Forelimb muscle (tissue), 1 donor: ENCODE measurements around the gene MYO18B. TPM values are rescaled to one million over a fixed set of nuclear protein-coding genes. Genes with fewer than 3 reads are reported as not detected.
"Not testable (repeated sequence)": the region's sequence is repeated elsewhere in the genome, so short reads cannot be mapped to it uniquely, and the experiment has no call there.

Experiments used
- DNase-seq: peaks from one replicate; pipeline ENCODE4 v3.0.0-alpha.2; 2013; ENCODE audit warnings: low read depth
- polyA plus RNA-seq: library from polyadenylated mRNA; unstranded; fragments of 120-200 nt; gene quantifications from one replicate; pipeline ENCODE4 v1.2.1, GENCODE V29; 2013; ENCODE audit not compliant: insufficient read length

Gene MYO18B
- polyA plus RNA-seq, 1 donor, result 117 TPM

DNA sequence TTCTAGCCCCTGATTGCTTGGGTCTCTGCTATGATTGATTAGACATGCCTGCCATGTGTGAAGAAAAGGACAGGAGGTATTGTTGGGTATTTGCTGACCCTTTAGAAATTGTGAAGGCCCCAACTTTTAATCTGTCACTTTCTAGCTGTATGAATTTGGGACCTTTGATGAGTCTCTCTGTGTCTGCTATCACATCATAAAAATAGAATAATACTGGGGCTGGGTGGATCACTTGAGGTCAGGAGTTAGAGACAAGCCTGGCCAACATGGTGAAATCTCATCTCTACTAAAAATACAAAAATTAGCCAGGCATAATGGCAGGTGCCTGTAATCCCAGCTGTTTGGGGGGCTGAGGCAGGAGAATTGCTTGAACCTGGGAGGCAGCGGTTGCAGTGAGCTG is 242.9 kb downstream of the MYO18B start:
- DNase-seq, result not testable (repeated sequence)

GRCh38 chr22:25987948-25988347 is 246.0 kb downstream of the MYO18B start:
- no peak for DNase-seq

- no peak for DNase-seq
These were observed 249.0 kb downstream of the MYO18B start for GRCh38 chr22:25990940-25991339.

DNA sequence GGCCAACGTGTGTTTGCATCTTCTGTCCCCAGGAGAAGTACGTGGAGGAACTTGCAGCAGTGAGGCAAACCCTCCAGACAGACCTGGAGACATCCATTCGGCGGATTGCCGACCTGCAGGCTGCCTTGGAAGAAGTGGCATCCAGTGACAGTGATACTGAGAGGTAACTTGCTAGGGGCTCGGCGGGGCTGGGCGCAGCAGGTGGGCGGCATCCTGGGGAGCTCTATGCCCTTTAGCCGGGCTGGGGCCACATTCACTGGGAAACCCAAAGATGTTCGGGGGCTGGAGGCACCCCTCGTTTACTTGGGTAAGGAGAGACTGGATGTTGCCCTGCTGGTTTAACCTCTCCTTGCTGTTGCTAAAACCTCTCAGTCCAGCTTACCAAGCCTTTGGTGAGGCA is 250.3 kb downstream of the MYO18B start:
- no peak for DNase-seq

- no peak for DNase-seq
These were observed 254.7 kb downstream of the MYO18B start for GRCh38 chr22:25996669-25997068.

- no peak for DNase-seq
These were observed 256.1 kb downstream of the MYO18B start for GRCh38 chr22:25997886-25998775.

DNA sequence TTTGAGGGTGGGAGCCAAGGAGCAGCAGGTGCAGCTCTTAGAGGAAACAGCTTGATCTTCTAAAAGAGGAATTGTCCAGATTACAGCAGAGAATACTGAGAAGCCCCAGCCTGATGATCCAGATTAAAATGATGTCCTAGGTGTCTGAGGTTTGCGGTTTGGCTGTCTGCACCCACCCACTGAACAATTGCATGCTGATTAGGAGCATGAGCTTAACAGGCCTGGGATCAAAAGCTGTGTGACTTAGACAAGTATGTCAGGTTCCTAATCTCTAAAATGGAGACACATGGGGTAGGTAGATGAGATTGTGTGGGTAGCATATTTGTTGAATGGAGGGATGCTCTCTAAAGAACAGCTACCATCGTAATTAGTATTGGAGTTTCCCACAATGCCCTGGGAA is 260.5 kb downstream of the MYO18B start:
- DNase-seq, result no peak

DNA sequence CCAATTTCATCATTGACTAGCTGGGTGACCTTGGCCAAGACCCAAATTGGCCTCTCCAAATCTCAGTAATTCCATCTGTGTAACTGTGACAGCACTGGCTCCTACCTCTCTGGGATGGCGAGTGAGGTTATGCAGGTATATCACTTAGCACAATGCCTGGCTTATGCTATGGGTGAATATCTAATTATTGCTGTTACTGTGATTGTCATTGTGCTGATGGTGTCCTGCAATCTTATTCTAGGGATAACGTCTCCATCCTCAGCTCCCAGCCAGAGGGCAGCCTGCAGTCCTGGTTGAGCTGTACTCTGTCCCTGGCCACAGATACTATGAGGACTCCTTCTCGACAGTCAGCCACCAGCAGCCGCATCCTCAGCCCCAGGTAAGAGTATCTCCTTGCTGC is 262.5 kb downstream of the MYO18B start:
- no peak for DNase-seq

- no peak for DNase-seq
These were observed 266.6 kb downstream of the MYO18B start for GRCh38 chr22:26008587-26008986.

- DNase-seq, result no peak
These were observed 274.9 kb downstream of the MYO18B start for GRCh38 chr22:26016916-26017315.

DNA sequence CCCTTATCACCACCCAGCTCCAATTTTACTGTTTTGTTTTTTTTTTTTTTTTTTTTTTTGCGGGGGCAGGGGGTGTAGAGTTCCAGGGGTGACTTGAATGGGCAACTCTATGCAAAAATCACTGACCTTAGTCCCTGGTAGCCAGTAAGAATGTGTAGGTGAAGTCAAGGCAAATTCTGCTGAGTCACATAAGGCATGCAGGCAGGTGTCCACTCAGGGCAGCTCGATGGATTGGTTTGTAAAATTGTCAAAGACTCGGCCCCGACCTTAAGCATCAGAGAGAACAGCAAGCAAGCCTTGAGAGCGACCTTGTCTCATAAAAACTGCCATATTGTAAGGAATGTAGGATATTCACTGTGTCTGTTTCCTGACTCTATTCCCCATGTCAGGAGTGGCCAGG is 275.9 kb downstream of the MYO18B start:
- no peak for DNase-seq

GRCh38 chr22:26019596-26019995 is 277.6 kb downstream of the MYO18B start:
- no peak for DNase-seq

- no peak for DNase-seq
These were observed 279.5 kb downstream of the MYO18B start for GRCh38 chr22:26021516-26021915.

GRCh38 chr22:26023104-26023775 is 281.3 kb downstream of the MYO18B start:
- no peak for DNase-seq

- no peak for DNase-seq
These were observed 283.6 kb downstream of the MYO18B start for GRCh38 chr22:26025626-26026025.

- no peak for DNase-seq
These were observed 285.4 kb downstream of the MYO18B start for GRCh38 chr22:26027341-26027740.

- no peak for DNase-seq
These were observed 289.7 kb downstream of the MYO18B start for GRCh38 chr22:26031641-26032040.

DNA sequence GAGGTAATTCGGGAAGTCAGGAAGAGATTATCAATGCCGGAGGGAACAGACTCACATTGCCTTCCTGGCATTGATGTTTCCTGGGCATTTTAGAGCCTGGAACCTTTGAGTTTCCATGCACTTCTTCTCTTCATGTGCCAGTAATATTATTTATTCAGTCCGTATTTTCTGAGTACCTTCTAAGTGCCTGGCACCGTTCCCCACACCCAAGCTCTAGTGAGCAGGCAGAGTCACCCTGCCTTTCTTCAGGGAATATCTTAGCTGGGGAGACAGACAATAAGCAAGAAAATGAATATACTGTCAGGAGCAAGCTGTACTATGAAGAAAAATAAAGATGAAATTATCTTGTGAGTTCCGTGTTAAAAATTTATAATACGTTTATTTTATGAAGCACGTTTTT is 291.1 kb downstream of the MYO18B start:
- no peak for DNase-seq

DNA sequence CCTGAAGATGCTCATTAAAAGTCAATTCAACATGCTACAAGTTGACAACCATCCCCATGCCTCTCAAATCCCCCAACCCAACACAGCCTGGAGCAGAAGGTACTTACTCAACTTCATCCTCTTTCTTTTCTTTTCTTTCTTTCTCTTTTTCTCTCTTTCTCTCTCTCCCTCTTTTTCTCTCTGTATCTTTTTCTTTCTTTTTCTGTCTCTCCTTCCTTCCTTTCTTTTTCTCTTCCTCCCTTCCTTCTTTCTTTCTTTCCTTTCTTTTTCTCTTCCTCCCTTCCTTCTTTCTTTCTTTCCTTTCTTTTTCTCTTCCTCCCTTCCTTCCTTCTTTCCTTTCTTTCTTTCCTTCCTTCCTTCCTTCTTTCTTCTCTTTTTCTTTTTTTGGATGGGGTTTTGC is 291.6 kb downstream of the MYO18B start:
- DNase-seq, result no peak

- DNase-seq, result no peak
These were observed 293.5 kb downstream of the MYO18B start for GRCh38 chr22:26035523-26035922.

DNA sequence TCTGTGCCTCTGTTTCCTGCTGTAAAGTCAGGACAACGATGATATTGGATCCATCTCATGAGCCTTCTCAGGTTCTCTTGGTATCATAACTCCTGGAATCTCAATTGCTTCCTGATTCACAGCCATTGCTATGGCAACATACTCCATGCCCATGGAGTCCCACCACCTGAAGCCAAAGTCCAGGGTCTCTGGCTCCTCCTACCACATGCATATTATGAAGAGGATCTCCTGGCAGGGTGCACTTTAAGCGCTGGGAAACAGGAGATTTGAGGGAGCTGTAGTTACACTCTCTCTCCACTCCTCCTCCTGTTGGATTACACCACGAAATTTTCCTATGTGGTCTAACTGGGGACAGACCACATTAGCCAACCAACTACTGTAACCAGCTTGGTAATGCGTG is 296.4 kb downstream of the MYO18B start:
- no peak for DNase-seq

DNA sequence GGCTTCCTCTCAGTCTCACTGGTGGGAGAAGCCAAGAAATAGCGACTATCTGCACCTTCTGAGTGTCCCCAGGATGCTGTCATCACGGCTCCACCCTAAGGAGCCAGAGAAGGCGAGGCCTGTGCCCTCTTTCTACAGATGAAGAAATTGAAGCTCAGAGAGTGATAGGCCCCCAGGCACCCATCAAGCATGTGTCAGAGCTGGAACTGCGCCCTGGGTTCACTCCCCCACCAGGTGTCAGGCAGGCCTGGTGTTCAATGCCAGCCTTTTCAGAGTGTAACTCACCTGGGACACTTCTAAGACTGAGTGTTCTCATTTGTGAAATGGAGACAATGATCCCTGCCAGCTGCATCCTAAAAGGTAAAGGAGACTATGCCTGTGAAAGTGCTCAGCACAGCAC is 299.9 kb downstream of the MYO18B start:
- no peak for DNase-seq

GRCh38 chr22:26043031-26043430 is 301.0 kb downstream of the MYO18B start:
- DNase-seq, result no peak
